GM12873 (cell line): ENCODE measurements around the gene TMEM208.

Experiments used
- TF ChIP-seq, protein P1 (sequence below): IDR thresholded peaks from 2 replicates; pipeline ENCODE4 v1.5.1; 2012; ENCODE audit warnings: low read depth, mild to moderate bottlenecking, moderate library complexity, low read length, control low read depth; ENCODE audit not compliant: insufficient read depth; ENCODE audit errors: missing control alignments

The TMEM208 gene

DNA sequence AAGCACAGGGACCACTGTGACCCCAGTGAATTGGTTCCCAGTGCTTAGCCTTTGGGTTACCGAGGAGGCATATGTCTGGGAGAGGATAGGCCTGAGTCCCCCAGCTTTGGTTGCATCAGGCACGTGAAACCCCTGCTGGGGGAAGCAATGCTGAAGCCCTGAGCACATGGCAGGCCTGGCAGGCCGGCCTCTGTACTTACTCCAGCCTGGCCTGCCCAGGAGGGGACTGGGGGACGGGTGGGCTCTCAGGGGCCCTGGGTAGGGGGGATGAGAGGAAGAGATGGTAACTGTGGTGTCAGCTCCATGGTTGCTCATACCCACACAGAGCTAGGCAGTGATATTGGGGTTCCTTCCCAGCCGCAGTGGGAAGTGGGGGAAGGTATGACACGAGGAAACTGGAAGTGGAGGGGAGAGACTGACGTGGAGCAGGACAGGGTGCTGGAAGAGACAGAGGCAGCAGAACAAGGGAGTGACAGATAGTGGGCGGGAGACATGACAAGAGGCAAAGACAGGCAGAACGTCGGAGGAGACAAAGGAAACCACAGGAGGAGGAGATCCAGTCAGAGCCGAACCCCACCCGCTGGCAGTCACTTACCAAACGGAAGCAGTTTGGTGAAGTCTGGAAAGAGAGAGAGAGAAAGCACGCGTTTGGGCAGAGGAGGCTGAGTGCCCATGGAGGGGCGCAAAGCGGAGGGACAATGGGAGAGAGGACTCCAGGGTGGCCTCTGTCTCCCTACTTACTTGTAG is 9.1 kb downstream of the TMEM208 start:
- TF ChIP-seq, protein P1, sequence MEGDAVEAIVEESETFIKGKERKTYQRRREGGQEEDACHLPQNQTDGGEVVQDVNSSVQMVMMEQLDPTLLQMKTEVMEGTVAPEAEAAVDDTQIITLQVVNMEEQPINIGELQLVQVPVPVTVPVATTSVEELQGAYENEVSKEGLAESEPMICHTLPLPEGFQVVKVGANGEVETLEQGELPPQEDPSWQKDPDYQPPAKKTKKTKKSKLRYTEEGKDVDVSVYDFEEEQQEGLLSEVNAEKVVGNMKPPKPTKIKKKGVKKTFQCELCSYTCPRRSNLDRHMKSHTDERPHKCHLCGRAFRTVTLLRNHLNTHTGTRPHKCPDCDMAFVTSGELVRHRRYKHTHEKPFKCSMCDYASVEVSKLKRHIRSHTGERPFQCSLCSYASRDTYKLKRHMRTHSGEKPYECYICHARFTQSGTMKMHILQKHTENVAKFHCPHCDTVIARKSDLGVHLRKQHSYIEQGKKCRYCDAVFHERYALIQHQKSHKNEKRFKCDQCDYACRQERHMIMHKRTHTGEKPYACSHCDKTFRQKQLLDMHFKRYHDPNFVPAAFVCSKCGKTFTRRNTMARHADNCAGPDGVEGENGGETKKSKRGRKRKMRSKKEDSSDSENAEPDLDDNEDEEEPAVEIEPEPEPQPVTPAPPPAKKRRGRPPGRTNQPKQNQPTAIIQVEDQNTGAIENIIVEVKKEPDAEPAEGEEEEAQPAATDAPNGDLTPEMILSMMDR, result no peak

DNA sequence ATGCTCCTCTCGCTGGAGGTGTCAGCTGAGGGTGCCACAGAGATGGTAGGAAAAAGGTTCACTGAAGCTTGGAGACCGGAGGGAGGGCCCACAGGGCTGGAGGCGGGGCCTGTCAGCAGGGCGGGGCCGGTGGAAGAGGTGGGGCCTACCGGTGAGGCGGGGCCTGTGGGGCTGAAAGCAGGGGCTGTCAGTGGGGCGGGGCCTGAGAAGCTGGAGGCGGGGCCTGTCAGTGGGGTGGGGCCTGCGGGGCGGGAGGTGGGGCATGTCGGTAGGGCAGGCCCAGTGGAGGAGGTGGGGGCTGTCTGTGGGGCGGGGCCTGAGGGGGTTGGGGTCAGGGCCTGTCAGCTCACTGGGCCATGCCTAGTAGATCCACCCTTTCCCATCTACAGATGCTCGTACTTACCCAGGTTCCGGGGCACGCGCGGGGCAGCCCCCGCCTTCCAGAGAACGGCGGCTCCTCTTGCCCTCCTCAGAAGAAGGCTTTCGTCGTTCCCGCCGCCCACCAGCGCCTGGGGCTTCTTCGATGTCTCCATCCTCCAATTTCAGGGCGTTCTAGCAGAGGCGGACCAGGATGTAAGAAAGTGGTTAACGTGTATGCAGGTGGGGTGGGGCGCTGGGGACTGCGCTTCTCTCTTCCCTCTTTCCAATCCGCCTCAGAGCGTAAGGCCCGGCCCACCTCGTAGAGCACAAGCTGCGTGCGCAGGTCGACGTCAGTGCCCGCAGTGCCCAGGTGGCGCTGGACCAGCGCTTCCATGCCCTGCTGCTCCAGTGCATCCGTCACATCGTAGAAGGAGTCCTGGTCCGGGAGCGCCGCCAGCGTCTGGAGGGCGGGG is 9.8 kb downstream of the TMEM208 start:
- TF ChIP-seq, protein P1, result no peak

DNA sequence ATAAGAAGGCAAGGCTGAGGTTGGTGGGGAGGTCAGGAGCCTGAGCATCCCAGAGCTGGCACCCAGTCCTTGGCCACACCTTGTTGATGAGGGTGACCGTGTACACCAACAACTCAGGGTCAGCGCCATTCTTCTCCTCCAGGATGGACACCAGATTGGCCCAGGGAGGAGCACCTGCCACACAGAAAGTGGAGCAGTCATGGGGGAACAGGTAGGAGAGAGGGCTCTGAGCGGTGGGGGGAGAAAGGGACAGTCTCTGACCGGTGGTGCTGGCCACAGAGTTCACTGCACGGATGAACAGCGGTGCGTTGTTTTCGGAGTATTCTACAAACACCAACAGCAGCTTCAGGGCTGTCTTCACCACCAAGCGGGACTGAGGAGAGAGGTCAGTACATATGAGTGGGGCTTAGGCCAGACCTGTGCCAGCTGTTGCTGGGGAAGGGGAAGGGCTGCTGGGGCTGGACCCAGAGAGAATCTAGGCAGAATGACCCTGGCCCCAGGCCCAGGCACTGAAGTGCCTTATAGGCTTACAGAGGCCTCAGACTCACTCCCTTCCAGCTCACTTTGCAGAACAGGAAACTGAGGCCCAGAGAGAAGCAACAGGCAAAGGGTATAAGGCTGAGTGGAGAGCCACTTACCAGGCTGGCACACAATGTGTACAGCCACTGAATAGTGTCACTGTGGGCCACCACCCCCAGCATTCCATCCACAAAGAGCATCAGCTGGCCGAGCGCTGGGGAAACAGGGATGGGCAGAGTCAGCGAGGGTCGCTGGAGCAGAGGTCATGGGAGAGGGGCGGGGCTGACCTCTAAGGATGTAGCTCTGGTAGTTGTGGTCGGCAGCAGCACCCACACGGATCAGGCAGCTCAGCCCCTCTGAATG is 10.7 kb downstream of the TMEM208 start:
- TF ChIP-seq, protein P1, result no peak

DNA sequence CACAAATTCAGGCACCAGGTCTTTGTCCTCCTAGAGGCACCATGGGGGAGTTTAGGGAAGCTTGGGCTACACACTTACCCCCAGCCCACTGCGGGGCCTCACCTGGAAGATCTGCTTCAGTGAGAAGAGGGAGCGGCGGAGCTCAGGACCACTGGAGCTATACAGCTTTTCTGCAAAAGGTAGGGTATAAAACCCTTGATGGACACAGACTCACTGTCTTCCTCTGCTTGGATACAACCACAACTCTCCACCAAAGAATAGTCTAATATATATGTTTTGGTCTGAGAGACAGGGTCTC is 11.3 kb downstream of the TMEM208 start:
- TF ChIP-seq, protein P1, result no peak

DNA sequence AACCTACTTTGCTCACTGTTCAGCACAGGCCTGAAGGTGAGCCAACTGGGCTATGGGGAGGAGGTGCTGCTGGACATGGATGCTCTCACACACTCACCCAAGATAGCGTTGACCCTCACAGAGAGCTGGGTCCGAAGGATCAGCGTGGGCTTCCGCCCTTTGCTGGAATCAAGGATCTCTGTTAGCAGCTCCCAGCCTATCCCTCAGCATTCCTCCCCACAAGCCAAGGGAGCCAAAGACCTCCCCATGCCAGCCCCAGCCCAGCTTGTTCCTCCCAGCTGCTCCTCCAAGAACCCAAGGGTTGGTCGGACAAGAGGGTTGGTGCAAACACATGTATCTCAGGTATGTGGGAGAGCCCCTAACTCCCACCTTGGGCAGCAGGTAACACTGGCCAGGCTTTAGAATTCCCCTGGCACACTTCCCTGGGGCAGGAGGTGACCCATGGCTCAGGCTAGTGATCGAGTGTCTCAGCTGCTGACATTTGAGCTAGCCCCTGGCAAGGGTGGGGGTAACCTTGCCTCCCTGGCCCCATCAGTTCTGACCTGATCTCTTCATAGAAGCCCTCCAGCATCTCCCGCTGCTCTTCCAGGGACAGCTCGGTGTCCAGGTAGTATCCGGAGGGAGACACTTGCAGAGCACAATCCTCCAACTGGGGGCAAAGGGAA is 12.0 kb downstream of the TMEM208 start:
- TF ChIP-seq, protein P1, result no peak

DNA sequence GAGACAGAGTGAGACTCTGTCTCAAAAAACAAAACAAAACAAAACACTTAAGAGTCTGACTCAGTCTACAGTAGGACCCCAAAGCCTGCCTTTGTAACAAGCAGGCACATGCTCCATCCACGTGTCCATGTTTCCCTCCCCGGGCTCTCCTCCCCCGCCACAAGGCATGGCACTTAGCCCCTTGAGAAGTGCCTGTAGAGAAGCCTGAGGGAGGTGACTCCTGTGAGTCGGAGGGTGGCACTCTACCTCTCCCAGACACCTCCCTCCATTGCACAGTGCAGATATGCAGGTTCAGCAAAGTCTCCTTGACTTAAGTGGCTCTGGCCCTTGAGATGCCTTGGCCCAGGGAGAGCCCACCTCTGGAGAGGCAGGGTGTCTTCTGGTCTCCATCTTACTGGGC is 13.6 kb downstream of the TMEM208 start:
- TF ChIP-seq, protein P1, result no peak
